B cell (primary cell): Measurements from ENCODE around the gene SSPN. TPM values are rescaled to one million over a fixed set of nuclear protein-coding genes. Genes with fewer than 3 reads are reported as not detected.

Experiments used
- ATAC-seq: fragments of 200-7000 bp; cut with Tn5 transposase; one replicate; pipeline ENCODE4 v1.10.0; 2021; ENCODE audit warnings: low read depth, mild to moderate bottlenecking, moderate number of reproducible peaks, moderate library complexity
- CTCF ChIA-PET: fragments of 350-600 bp; sonication (Branson Sonifier 250); formaldehyde crosslinking; loops from one replicate; lab custom pipeline; 2021; ENCODE audit warnings: antibody characterized with exemption, inconsistent platforms; lab: Charles Lee
- POLR2A ChIA-PET: fragments of 350-600 bp; sonication (Branson Sonifier 250); formaldehyde crosslinking; loops from one replicate; lab custom pipeline; 2021; ENCODE audit warnings: antibody characterized with exemption; lab: Charles Lee
- DNase-seq: peaks from one replicate; pipeline ENCODE4 v3.0.0; 2013
- H2AFZ ChIP-seq: 2 replicates; pipeline ENCODE4 v1.6.1; 2012; ENCODE audit warnings: mild to moderate bottlenecking, low read depth, low read length; ENCODE audit not compliant: insufficient read depth, poor library complexity, severe bottlenecking
- H3K27ac ChIP-seq, 2 donors: 1 replicate in 1 of 2; 2 replicates in 1 of 2; pipeline ENCODE4 v1.5.1; 2012 to 2013; ENCODE audit warnings: low read length in 2 of 2, mild to moderate bottlenecking in 2 of 2, moderate library complexity in 1 of 2
- H3K27me3 ChIP-seq, 4 experiments: fragments of 200-600 bp in 1 of 4; sonication (generic) in 1 of 4; replicated peaks in 1 of 4; 1 replicate in 2 of 4; 2 replicates in 2 of 4; pipeline versions ENCODE4 v1.6.1 to v1.7.0; 2013 to 2016; ENCODE audit warnings: low read length in 3 of 4, mild to moderate bottlenecking in 2 of 4, mixed read lengths in 1 of 4, moderate library complexity in 1 of 4; ENCODE audit not compliant: insufficient read depth in 4 of 4, control insufficient read depth in 3 of 4; ENCODE audit errors: control extremely low read depth in 1 of 4
- H3K36me3 ChIP-seq, 2 experiments: replicated peaks in 1 of 2; 1 replicate in 1 of 2; 2 replicates in 1 of 2; pipeline versions ENCODE4 v1.6.1 to v1.7.1; 2013; ENCODE audit warnings: low read length in 1 of 2; ENCODE audit not compliant: insufficient read depth in 2 of 2, control insufficient read depth in 1 of 2; ENCODE audit errors: control extremely low read depth in 1 of 2, extremely low read depth in 1 of 2
- H3K4me1 ChIP-seq, 2 donors: fragments of 200-600 bp in 1 of 2; sonication (generic) in 1 of 2; 1 replicate in 1 of 2; 2 replicates in 1 of 2; pipeline versions ENCODE4 v1.5.1 to v1.6.1; 2013 to 2017; ENCODE audit warnings: low read length in 2 of 2; ENCODE audit not compliant: control insufficient read depth in 2 of 2, insufficient read depth in 2 of 2
- H3K4me2 ChIP-seq: replicated peaks from 2 replicates; pipeline ENCODE3; 2012; ENCODE audit warnings: mild to moderate bottlenecking, low read depth, low read length; ENCODE audit not compliant: poor library complexity, severe bottlenecking
- H3K4me3 ChIP-seq, 5 experiments: fragments of 200-600 bp in 1 of 5; sonication (generic) in 1 of 5; 1 replicate in 3 of 5; 2 replicates in 2 of 5; pipeline versions ENCODE4 v1.5.1 to v1.7.0; 2011 to 2016; ENCODE audit warnings: low read length in 4 of 5, mild to moderate bottlenecking in 4 of 5, low read depth in 2 of 5, control low read depth in 1 of 5, moderate library complexity in 1 of 5; ENCODE audit not compliant: insufficient read depth in 1 of 5; ENCODE audit errors: control extremely low read depth in 1 of 5, extremely low read depth in 1 of 5
- H3K79me2 ChIP-seq: fragments of 200-600 bp; sonication (generic); one replicate; pipeline ENCODE4 v1.6.0; 2016; ENCODE audit warnings: low read length; ENCODE audit not compliant: control insufficient read depth, insufficient read depth
- H3K9ac ChIP-seq: fragments of 200-600 bp; sonication (generic); 2 replicates; pipeline ENCODE4 v1.6.1; 2017; ENCODE audit warnings: mild to moderate bottlenecking, low read length, moderate library complexity
- H3K9me3 ChIP-seq, 3 donors: one replicate each; pipeline versions ENCODE4 v1.6.1 to v1.7.1; 2013; ENCODE audit warnings: low read length in 2 of 3; ENCODE audit not compliant: control insufficient read depth in 2 of 3, insufficient read depth in 1 of 3; ENCODE audit errors: control extremely low read depth in 1 of 3
- H4K20me1 ChIP-seq: 2 replicates; pipeline ENCODE4 v1.6.0; 2012; ENCODE audit warnings: mild to moderate bottlenecking, low read length; ENCODE audit not compliant: insufficient read depth, control insufficient read depth, poor library complexity, severe bottlenecking
- H3K27ac Mint-ChIP-seq: one replicate; pipeline ENCODE4 v1.8.0; 2021; ENCODE audit warnings: mixed read lengths
- H3K27me3 Mint-ChIP-seq: one replicate; pipeline ENCODE4 v1.8.0; 2021; ENCODE audit warnings: mixed read lengths
- H3K4me1 Mint-ChIP-seq: one replicate; pipeline ENCODE4 v1.8.0; 2021; ENCODE audit warnings: mixed read lengths
- H3K4me3 Mint-ChIP-seq: one replicate; pipeline ENCODE4 v1.8.0; 2021; ENCODE audit warnings: mixed read lengths
- H3K9me3 Mint-ChIP-seq: one replicate; pipeline ENCODE4 v1.8.0; 2022; ENCODE audit warnings: mixed read lengths; ENCODE audit not compliant: insufficient read depth
- CTCF ChIP-seq: fragments of 200-600 bp; IDR thresholded peaks from one replicate; pipeline ENCODE4 v1.8.0; 2022; ENCODE audit warnings: antibody characterized with exemption, mild to moderate bottlenecking
- EZH2 ChIP-seq: IDR thresholded peaks from 2 replicates; pipeline ENCODE4 v1.6.1; 2012; ENCODE audit warnings: borderline replicate concordance, low read depth, mild to moderate bottlenecking, moderate library complexity, low read length; ENCODE audit not compliant: insufficient read depth, poor library complexity, severe bottlenecking
- WGBS: methylation state at CpG from one replicate; pipeline ENCODE4 v1.1.5; 2013; ENCODE audit warnings: missing lambda C conversion rate; ENCODE audit not compliant: insufficient coverage; 5-methylcytosine and 5-hydroxymethylcytosine counted together
- intact Hi-C: fragments of 100-400 bp; cut with micrococcal nuclease; formaldehyde crosslinking; loops from one replicate; pipeline ENCODE4 v1.10.0; 2022
- polyA plus RNA-seq: library from polyadenylated mRNA; depleted of rRNA; stranded (reverse); fragments of >200 nt; gene quantifications from 2 replicates; pipeline ENCODE4 v1.2.3, GENCODE V29; 2012
- total RNA-seq, 2 donors: library from RNA; stranded (reverse); fragments of 120-200 nt in 1 of 2; gene quantifications; 1 replicate in 1 of 2; 2 replicates in 1 of 2; pipeline versions ENCODE4 v1.2.3 to v1.2.4, GENCODE V29; 2013 to 2022

The SSPN gene
- total and polyA plus RNA-seq, 2 donors (not counting 1 experiment from before 2014, with no cell fraction given): 18.3 to 19.6 TPM

DNA sequence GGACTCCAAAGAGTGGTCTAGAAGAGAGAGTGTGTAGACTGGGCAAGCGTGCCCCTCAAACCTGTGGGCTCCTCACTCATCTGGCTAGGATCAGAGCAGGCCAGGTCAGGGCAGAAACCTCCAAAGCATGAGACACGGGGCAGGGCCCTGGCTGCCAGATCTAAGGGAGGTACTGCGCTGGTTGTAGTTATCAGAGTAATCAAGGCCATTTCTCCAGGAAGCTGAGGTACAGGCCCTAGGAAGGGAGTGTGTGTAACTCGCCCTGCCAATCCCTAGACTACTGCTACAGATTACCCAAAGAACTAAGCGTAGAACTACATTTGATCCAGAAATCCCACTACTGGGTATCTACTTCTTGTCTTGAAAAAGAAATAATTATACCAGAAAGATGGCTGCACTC is 84.5 kb downstream of the SSPN start:
- Histone ChIP-seq H3K4me3 (no peak overlapping the region), H3K27ac (no peak overlapping the region), H4K20me1 (no peaks in the 10 kb centered on the region), H2AFZ (no peak overlapping the region), H3K9ac (no peak overlapping the region), H3K4me1 (peaks cover 11 to 16% of the 10 kb centered on the region in 2 donors), H3K79me2 (no peaks in the 10 kb centered on the region), H3K36me3 (no peaks in the 10 kb centered on the region), H3K27me3 (no peaks in the 10 kb centered on the region), H3K9me3 (no peaks in the 10 kb centered on the region), H3K4me2 (no peak overlapping the region)
- H3K27ac Mint-ChIP-seq: no peak overlapping the region
- ATAC-seq (no peak), DNase-seq (no peak)
- no peaks in the 10 kb centered on the region for H3K9me3 Mint-ChIP-seq
- TF ChIP-seq EZH2 (no peak), CTCF (no peak)
- ChIA-PET CTCF (no interaction called here), POLR2A (no interaction called here)
- H3K4me1 Mint-ChIP-seq: peaks cover 21% of the 10 kb centered on the region
- H3K27me3 Mint-ChIP-seq: no peaks in the 10 kb centered on the region
- WGBS: 92% methylated on average over 2 of the region's 5 CpGs
- H3K4me3 Mint-ChIP-seq: no peak overlapping the region
- intact Hi-C loops: no loop called here

DNA sequence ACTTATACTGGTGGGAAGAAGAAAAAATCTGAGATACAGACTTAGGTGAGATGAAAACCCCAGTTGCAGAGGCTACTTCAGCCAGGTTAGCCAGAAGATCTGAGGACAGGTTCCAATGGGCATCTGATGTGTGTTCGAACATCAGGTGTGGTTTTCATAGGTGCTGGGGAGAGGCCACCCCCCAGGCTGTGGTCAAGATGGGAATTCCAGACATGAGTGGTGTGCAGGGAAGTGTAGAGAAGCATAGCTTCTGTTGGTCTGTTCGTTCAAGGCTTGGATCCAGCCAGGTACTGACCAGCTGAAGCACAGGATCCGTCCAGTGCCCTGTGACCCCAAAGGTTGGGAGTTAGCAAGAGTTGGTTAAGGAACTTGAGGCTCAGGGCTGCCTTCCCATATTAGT is 85.5 kb downstream of the SSPN start:
- no peaks in the 10 kb centered on the region for H3K27me3 Mint-ChIP-seq
- Histone ChIP-seq H3K9ac (no peak overlapping the region), H3K4me2 (no peak overlapping the region), H2AFZ (no peak overlapping the region), H4K20me1 (no peaks in the 10 kb centered on the region), H3K4me1 (peaks cover 9 to 13% of the 10 kb centered on the region in 2 donors), H3K4me3 (no peak overlapping the region), H3K79me2 (no peaks in the 10 kb centered on the region), H3K9me3 (peaks cover 0 to 5% (median 0%) of the 10 kb centered on the region in 3 donors), H3K27ac (no peak overlapping the region), H3K27me3 (no peaks in the 10 kb centered on the region), H3K36me3 (no peaks in the 10 kb centered on the region)
- intact Hi-C loops: no loop called here
- WGBS: 93% methylated on average over 3 of the region's 3 CpGs
- ATAC-seq: no peak
- ChIA-PET CTCF (no interaction called here), POLR2A (no interaction called here)
- no peak overlapping the region for H3K27ac Mint-ChIP-seq
- H3K4me1 Mint-ChIP-seq: peaks cover 16% of the 10 kb centered on the region
- H3K9me3 Mint-ChIP-seq: no peaks in the 10 kb centered on the region
- no peak for TF ChIP-seq CTCF
- TF ChIP-seq EZH2: no peak
- H3K4me3 Mint-ChIP-seq: no peak overlapping the region
- DNase-seq: no peak
